GM18508 (cell line): ENCODE results near the gene ASTN2.

ENCODE experiments used
- ATAC-seq: cut with Tn5 transposase; IDR thresholded peaks from one replicate; pipeline ENCODE4 v1.9.1; 2021; ENCODE audit warnings: moderate number of reproducible peaks; ENCODE audit not compliant: insufficient read depth, unreplicated experiment

Gene ASTN2

DNA sequence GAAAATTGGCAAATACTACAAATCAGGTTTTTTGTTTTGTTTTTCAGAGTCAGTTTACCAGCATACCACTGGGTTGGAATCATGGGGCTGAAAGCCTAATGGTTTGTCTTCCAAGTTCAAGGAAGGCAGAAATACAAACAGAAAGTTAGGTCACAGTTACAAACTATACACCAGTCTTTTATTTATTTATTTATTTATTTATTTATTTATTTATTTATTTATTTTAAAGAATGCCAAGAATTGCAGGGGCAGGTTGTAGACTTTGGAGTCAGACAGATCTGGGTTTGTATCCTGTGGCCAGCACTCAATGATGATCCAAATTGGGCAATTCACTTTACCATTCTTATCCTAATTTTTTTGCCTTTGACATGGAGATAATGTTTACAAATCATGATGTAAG, 353.9 kb downstream of the ASTN2 start:
- ATAC-seq, result no peak

DNA sequence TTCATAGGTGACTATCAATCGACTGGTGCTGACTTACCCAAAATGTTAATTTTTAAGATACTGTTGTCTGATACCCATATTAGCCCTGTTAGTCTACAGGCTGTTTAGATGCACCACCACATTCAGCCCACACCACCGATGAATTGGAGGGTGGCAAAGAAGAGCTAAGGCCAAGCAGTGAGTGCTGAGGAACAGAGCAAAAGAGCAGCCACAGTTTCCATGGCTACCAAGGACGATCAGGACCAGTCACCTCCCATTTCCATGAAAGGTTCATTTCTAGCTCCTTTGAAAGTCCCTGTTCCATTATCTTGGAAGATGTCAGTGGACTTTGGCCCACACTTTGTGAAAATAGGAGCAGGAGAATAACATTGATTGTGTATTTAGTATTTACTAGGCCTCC, 364.9 kb downstream of the ASTN2 start:
- ATAC-seq, result no peak

DNA sequence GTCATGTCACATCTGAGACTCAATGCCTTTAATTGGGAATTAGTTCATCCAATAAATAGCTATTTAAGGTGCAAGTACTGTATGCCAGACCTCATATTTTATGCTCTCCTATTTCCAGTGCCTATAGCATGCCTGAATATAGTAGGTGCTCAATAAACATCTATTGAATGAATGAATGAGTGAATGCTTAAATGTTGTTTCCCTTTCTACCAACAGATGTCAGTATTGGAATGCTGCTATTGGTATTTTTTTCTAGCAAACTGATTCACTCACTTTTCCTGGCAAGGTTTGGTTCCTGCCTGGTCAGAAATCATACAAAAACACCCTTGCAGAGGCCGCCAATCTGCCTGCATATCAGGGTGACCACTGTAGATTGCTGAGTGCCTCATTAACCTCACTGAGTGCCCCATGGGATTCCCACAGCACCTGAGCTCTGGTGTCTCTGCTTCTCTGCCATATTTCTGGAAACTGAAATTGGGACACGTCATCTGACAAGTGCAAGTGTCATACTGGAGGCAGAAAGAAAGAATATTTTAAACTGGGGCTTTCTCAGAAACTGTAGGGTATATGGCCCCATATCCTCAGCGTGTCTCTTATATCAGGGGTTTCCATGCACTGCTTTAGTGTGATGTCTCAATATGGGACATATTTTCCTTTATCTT, 368.1 kb downstream of the ASTN2 start:
- ATAC-seq, result peak; percentile 73

DNA sequence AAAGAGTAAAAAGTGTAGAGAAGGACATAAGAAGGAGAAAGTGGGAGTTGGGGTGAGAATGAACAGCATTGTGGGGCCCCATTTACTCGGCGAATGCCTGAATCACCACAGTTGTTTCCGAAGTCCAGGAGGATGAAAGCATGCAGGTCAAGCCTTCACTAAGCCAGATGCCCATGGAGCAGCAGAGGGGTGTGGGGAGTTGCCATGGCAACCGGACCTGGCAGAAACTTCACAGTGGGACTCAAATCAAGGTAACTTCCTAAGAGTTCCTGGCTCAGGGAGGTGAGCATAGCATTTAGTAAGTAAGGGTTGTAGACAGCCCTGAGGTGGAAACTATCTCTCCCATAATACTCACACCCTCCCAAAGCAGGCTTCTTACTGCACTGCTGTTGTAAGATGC, 370.6 kb downstream of the ASTN2 start:
- ATAC-seq, result no peak

DNA sequence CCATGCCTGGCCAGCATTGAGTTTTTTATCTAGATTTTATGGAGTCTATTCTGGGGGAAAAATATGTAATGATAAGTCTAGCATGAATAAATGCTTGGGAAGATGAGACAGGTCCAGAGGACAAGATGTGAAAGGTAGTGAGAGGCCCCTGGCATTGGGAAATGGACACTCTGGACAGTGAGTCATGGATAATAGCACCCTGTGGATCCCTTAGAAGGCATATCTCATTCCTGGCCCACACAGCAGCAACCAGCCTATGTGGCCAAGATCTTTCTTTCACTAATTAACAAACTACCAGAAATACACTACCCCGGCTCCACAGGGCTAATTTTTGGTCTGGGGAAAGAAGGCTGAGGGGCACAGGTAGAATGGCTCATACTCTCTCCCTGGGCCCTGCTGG, 371.7 kb downstream of the ASTN2 start:
- ATAC-seq, result no peak

DNA sequence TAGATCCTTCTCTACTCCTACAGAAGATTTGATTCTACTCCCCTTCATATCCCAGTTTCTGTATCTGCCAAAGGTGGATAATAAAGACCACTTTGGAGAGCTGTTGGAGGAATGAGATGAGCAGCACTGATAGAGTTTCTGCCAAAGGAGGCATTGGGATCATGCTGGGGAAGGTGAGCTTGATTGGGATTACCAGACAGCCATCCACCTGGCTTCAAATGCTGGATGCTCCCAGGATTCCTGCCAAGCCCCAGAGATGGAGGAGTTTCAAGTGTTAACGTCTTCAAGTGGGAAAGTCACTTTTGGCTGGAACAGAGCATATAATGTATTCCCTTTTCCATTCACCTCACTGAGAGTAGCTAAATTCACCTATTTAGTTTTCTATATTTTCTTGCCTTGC, 379.3 kb downstream of the ASTN2 start:
- ATAC-seq, result no peak

DNA sequence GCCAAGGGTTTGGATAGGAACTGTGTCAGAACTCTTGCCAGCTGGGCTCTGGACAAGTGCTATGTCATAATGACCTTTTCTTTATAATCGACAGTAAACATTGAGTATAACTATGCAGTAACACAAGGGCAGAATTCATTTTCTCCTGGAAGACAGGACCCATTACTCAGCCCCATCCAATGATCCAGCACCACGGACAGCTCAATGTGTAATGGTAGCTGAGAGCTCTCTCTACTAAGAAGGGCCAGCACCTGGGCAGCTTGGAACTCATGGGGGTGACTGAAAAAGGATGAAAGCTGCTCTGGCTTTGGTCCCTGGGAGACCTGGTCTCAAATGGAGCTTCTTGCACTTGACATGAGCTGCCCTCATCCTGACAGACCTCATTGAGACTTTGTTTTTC, 380.0 kb downstream of the ASTN2 start:
- ATAC-seq, result no peak

DNA sequence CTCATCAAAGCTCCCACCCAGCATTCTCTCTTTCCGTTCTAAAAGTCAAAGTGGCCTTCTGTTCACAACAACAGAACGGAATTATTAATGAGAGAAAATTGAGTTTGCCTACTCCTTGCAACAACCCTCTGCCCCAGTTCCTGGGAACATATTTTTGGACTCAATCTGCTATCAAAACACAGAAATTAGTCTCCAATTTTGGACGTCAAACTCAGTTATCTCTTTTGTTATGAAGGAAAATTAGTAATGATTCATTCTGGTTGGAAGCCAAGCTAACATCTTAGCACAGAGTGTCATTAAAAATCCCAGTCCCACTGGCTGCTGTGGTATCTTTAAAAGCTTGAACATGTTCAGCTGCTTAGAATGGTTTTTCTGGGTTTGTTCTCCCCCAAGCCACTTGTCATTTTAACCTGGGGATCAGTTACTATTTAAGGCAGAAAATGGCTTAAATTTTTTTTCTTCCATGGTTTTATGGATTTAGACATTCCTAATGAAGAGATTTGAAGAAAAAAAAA, 384.5 kb downstream of the ASTN2 start:
- ATAC-seq, result no peak

DNA sequence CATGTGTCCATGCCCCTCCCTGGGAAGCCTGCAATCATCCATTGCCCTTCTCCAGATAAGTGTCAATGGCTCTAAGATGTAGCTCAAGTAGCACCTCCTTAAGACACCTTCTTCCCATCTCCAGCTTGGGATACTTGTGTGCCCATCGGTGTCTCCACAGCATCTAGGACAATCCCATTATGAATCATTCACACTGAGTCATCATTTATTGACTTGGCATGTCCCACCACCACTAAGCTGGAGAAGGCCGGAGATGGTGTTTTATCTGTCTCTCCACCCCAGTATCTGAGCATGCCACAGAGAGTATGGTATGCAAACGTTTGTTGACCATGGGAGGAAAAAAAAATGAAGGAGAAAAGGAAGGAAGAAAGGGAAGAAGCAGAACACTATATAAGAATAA, 385.5 kb downstream of the ASTN2 start:
- no peak for ATAC-seq

DNA sequence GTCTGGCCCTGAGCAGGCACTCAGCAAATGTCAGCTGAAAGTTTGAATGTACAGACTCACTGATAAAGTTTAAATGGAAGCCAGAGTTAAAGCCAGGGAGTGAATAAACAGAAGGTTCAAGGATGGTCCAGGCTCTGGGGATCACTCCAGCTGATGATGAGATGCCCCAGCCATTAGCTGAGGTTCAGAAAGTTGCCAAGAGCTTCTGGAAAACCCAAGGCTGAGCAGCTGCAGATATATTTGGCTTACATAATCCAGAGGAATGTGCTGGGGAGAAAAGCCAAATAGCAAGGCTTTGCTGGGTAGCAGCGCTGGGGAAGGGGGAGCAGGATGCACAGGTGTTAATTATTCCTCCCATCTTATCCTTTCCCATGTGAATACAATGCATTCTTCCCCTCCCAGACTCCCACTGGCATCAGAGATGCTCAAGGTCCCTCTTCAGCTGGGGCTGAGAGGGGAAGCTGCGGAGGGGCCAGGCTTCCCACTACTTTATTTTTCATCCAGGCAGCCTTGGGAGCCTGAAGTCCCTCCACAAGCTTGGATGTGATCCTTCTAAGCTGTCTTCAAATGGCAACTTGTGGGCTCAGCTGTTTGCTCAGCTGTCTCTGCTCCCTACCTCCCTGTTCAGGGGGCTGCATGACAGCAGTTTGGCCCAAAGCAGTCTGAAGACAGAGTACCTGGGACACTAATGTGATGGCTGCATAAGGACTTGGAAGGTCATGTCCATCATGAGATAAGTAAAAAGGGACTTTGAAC, 386.6 kb downstream of the ASTN2 start:
- ATAC-seq, result no peak

DNA sequence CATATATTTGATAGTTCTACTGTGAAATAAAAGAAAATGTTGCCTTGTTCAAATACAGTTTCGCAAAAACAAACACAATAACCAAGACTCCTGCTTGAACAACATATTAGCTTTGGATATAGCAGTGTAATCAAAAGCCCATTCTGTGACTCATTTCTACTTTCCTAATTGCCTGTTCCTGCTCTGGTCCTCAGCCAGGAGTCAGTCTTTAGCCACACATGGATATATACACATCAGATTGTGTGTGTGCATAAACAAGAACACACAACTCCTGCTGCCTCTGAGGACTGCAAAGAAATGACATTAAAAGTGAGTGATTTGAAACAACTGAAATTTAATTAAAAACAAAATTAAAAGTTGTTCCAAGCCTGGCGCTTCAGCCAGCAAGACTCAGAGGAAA, 393.0 kb downstream of the ASTN2 start:
- no peak for ATAC-seq

DNA sequence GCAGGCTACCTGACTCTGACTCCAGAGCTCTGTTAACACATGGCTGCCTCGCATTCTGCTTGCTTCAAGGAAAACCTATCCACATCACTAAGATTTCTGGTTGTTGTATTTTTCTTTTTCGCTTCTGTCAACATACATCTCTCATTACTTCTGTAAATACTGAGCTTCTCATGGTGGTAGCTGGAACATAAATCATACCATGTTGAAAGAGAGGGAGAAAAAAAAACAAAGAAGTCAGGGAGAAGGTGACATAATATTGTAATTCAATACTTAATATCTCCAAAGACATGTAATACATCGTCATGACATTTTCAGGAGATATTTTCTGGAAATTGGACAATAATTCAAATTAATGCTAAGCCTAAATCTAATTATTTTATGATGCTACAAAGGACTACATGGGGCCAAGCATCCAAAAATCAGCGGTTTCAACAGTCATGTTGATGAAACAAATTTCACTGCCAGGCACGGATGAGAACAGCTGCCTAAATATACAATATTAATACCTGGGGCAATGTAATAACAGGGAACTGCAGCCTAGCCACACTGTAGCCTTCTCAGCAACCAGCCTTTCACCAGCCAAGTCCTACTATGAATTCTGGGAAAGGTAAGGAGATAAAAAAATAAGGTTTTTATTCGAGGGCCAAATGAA, 395.8 kb downstream of the ASTN2 start:
- no peak for ATAC-seq

DNA sequence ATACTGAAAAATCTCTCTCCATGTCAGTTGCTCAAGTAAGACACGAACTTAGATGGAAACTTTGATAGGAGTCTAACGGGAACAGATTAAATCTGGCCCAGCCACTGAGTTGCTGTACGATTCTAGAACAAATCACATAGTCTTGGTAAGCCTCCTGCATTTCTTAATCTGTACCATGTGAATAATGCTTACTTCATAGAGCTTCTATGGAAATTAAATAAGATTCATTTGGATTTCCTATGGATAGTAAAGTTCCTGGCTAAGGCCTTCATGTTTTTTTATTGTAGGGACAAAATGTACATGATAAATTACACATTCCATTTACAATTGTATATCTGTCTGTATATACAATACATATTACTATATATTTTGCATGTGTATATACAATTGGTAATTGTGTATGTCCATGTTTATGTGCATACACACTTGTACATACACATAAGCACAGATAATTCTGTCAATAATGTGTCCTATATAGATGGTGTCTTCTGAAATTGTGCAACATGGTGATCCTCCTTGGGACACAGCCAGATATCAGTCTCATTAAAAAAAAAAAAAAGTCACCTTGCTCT, 397.4 kb downstream of the ASTN2 start:
- no peak for ATAC-seq

DNA sequence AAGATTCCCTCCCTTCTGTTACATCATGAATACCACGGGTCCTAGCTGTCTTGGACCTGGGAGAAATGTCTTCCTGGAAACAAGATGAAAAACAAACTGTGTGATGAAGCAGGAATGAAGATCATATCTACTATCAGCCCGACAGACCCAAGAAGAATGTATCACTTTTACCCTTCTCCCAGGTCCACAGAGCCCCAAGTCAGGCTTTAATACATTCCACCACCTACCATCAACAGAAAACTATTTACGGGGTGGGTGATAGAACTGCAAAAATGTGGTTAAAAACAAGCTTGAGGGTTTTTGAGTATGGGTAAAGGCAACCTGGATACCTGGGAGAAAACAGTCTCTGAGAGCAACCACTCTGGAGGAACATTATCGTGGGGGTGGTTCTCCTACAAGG, 400.8 kb downstream of the ASTN2 start:
- no peak for ATAC-seq

DNA sequence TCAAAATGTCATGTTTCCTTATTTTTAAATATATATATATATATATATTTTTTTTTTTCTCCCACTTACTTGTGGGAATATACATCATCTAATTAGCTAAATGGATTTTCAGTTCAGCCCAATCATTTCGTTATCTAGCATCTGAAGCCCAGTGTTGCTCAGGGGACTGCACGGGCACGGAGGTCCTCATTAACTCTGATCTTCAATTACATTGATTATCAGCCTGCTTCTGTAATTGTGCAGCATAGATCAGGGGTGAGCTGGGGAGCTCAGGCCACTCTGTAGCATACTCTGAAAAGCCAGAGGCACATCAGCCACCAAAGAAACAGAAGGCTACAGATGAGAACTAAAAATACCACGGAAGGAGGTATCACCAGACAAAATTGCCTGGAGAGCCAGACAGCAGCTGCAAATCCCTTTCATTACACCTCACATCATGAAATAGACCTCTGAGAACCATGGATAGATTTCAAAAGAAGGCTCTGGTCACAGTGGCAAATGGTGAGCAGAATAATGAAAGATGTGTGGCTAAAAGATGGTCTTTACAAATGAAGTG, 401.3 kb downstream of the ASTN2 start:
- ATAC-seq, result no peak

DNA sequence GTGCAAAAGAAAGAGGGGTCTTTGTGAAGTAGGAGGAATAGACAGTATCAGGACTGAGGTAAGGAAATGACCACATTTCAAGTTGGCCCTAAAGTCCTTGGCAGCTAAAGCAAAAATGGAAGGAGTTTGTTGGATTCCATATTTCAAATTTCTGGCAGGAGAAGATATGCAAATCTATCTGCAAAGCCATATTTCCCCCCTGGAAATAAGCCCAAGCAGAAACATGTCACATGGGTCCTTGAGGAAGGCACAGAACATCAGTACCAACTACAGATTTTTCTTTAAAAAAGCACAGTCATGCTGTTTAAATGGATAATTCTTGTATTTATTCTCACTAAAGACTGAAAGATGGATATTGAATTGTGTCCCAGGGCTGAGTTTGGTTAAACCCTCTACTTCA, 404.8 kb downstream of the ASTN2 start:
- no peak for ATAC-seq

DNA sequence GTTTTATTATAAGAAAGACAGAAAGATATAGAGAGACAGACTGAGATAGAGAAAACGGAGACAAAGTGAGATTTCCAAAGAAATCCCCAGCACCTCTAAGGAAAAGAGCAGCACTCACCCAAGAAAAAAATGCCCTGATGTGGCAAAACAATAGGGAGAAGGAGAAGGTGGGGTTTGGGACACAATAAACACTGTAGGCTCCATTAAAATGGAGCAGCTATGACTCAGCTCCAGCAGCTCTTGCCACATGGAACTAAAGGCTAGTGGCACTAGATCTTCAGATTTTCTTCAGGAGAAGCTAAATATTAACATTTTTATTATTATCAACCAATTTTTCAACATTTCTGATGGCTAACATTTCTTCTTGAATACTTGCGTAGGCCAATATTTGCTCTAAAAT, 406.0 kb downstream of the ASTN2 start:
- no peak for ATAC-seq

DNA sequence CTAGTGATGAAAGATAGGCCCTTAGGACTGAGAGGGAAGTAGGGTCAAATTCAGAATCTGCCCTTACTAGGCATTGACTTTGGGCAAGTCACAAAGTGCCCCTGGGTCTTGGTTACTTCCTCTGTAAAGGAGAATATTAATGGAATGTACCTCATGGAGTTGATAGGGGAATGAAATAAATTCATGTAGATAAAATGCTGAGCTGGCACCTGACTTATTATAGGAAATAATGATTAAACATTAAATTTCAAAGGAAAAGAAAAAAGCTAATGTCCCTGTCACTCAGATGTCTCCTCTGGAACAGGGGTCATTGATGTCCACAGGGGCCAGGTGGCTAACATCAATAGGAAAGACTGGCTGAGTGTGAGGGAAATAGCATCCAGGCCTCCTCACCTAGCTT, 406.4 kb downstream of the ASTN2 start:
- no peak for ATAC-seq

DNA sequence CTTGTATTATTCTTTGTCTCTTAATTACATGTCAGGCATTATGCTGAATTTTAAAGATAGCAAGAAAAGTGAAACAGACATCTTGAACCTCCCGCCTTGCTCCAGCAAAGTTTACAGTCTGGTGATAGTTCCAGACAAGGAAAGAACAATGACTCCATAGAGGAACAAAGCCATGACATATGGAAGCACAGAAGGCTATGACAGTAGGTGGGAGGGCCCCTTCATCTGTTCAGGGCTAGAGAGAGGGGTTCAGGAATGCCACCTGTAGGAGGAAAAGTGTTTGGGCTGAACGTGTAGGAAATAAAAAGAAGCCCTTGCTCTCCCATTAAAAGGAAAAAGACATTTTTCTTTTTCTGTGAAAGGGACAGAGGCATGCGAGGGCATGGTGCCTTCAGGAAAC, 412.2 kb downstream of the ASTN2 start:
- ATAC-seq, result no peak

DNA sequence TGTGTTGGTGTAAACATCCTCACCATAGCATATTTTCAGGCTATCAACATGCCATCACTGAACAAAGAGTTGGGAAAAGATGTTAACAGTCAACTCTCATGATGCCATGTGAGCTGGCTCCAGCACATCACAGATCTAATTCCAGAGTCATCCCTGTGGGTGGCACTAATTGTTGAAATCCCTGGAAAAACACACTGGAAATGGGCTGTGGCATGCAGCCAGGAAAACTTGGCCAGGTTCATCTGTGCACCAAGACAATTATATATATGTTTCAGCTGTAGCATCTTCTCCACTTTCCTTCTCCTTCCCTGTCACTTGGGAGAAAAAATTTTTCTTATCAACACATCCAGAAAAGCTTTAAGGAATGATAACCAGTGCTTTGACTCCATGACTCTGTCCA, 414.0 kb downstream of the ASTN2 start:
- ATAC-seq, result no peak

DNA sequence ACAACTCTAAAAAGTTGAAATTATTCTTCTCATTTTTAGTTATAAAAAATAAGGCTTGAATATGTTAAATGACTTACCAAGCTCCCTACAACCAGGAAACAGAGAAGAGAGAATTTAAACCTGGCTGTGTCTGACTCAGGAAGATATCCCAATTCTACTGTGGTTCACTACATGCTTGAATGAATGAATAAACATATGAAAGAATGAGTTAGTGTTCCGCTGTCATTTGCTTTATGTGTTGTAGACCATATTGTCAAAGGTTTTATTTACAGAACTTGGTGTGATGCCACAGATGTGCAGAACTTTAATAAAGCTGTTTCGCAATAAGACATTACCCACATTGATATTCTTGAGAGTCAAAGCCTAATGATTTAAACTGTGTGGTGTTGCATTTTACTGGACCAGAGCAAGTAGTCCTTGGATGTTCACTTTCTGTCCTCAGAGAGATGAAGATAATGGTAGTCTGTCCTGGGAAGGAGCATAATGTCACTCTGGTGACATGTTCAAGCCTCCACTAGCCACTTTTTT, 414.6 kb downstream of the ASTN2 start:
- no peak for ATAC-seq
